GM19455 (cell line): Measurements from ENCODE around the gene GIT1.

Experiments
- ATAC-seq: cut with Tn5 transposase; IDR thresholded peaks from one replicate; pipeline ENCODE4 v1.9.1; 2021; ENCODE audit not compliant: unreplicated experiment

The GIT1 gene

GRCh38 chr17:29616300-29617048 lies 27.0 kb upstream of the GIT1 start:
- no peak for ATAC-seq

DNA sequence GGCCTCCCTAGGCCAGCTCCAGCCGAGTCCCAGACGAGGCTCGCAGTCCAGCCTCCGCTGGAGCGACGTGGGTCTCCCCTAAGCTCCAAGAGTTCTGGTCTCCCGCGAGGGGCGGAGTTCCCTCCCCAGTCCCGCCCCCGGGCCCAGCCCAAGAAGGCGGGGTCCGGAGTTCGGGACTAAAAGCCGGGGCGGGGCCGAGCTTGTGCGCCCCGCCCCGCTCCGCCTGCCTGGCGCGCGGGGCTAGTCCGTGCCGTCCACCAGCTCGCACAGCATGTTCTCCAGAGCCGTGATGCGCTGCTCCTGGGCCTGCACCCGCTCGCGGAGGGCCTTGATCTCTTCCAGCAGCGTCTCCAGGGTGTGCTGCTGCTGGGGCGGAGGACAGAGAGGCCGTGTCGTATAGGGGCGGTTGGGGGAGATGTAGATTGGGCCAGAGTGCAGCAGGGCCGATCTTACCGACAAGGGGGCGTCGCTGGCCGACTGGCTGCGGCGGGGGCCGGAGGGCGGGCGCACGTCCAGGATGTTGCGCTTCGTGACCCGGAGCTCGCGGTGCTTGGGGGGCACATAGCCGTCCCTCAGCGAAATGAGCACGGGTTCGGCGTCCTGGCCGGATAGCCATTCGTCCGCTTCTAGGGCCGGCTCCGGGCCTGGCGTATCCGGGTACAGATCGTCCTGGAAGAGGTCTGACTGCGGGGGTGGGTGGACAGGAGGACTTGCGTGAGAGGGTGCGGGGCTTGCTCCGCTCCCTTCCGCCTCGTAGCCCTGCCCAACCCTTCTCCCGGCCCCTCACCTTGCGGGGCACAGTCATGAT lies 26.2 kb upstream of the GIT1 start:
- ATAC-seq = peak; percentile 58

DNA sequence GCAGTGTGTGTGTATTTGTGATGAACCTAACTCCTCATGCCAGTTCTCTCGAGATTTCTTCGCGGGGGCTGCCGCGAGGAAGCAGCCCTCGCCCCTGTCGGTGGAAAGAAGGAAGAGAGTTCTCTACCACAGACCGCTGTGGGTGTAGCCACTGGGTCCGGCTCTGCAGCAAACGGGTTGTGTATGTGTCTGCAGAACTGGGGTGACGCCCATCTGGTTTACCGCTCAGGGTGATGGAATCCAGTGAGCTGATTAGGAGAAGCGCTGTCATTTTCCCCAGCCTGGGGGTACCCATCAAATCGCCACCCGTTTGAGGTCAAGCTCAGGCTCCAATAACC lies 25.6 kb upstream of the GIT1 start:
- ATAC-seq = no peak

DNA sequence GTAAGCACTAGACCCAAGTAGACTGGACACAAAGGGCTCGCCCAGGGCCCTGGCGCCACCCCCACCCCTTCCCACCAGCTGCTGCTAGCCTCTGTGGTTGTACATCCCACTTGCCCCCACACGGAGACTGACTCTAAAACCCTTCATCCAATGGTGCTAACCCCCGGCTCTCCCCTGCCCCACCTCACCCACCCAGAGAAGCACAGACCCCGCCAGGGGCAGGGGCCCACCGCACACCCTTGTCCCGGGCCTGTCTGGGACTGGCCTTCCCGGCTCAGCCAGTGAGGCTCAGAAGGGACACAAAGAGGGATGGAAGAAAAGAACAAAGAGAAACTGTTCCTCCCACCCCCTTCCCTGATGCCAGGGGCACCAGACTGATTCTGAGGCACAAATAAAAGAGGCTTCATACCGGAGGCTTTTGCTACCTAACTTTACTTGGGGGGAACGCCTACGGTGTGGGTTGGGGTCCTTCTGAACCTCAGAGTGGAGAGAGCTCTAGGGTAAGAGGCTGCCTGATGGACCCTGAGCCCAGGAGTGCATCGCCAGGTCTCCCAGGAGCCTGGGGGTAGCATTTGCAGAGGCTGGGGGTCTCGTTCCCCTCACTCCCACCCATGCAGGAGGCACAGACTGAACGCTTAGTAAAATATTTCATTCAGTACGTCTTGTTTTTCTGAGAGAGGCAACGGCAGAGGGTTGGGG lies 25.1 kb upstream of the GIT1 start:
- no peak for ATAC-seq

DNA sequence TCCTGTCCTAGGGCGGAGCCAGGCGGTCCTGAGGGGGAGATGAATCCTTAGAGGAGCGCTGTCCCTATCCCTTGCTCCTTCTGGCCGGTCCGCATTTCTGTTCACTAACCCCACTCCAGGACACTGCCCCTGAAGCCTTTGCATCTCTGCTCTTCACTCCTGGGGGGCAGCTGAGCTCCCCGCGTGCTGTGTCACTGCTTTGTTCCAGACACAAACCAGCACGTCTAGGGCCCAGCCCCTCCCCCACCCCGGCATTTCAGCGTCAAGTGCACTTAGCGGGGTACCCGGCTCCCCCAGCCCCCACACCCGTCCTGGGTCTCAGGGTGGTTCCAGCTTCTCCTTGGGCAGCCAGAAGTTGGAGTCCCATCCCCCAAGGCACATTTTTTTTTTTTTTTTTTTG lies 24.4 kb upstream of the GIT1 start:
- no peak for ATAC-seq

- no peak for ATAC-seq
Observed at GRCh38 chr17:29613352-29613837, 23.9 kb upstream of the GIT1 start.

- ATAC-seq = no peak
Observed at GRCh38 chr17:29612404-29613280, 23.2 kb upstream of the GIT1 start.

GRCh38 chr17:29612094-29612403 lies 22.6 kb upstream of the GIT1 start:
- ATAC-seq = no peak

DNA sequence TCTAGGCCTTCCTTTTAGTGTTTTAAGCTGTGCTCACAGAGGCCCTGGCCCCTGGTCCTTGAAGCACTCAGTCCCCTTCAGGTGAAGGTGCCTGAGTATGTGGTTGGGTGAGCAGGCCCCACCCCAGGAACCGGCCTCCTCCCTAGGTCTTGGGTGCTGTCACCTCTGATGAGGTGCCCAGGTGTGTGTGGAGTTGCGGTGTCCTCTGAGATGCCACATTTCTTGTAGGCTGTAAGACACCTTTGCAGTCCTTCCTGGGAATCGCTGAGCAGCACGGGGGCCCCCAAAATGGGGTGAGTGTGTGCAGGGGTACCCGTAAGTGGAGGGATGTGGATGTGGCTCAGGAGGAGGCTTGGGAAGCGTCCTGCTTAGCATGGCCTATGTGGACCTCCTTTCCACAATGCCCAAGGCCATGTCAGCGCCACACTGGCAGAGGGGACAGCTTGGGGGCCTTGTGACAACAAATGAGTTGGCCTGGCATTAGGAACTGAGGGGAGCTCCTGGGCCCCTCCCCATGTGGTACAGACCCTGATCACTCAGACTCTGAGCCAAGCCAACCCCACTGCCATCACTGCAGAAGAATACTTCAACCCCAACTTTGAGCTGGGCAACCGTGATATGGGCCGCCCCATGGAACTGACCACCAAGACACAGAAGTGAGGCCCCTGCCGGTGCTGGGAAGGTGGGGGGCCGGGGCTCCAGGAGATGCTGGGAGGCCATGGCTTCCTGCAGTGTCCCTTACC lies 22.1 kb upstream of the GIT1 start:
- no peak for ATAC-seq

DNA sequence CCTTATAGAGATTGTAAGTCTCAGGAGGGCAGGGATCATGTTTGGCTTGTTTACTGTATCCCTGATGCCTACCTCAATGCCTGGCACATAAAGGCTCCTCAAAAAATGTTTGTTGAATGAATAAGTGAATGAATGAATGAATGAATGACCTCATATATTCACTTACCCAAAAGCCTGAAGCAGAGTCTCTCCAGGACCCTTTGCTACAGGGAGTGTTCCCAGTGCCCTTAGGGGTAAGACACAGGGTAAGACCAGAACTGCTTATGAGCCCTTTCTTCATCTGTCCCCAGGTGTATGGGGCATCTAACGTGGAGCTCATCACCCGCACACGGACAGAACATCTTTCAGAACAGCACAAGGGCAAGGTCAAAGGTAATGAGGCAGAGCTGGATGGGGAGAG lies 20.9 kb upstream of the GIT1 start:
- no peak for ATAC-seq

DNA sequence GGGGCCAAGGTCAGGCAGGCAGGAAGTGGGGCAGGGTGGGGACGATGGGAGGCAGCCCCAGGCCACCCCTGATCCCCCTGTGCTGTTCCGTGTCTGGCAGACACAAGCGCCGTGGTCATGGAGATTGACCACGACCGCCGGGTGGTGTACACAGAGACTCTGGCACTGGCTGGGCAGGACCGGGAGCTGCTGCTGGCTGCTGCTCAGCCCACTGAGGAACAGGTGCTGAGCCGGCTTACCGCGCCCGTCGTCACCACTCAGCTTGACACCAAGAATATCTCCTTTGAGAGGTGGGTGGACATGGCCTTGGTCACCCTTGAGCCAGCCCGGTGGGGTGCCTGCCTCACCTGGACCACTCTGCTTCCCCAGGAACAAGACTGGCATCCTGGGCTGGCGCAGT lies 19.5 kb upstream of the GIT1 start:
- no peak for ATAC-seq

DNA sequence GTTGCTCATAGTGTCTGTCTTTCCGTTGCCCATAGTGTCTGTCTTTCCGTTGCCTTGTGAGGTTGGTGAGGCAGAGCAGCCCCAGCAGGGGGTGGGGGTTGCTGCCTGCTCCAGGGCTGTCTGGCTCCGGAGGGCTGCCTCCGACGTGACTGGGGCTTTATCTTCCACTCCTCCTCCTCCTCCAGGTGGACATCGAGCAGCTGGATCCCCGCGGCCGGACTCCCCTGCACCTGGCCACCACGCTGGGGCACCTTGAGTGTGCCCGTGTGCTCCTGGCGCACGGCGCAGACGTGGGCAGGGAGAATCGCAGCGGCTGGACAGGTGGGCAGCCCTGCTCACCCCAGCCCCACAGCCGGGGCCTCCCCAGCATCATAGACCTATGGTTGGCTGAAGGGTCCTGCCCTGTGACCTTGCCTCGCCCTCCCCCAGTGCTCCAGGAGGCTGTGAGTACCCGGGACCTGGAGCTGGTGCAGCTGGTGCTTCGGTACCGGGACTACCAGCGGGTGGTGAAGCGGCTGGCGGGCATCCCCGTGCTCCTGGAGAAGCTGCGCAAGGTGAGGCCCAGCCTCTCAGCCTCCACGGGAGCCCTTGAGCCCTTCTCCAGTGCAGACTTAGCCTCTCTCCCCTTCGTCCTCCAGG lies 18.2 kb upstream of the GIT1 start:
- no peak for ATAC-seq

GRCh38 chr17:29603109-29603674 lies 13.7 kb upstream of the GIT1 start:
- ATAC-seq = no peak

GRCh38 chr17:29597361-29598172 lies 8.1 kb upstream of the GIT1 start:
- no peak for ATAC-seq

- no peak for ATAC-seq
Observed at GRCh38 chr17:29596811-29597210, 7.4 kb upstream of the GIT1 start.

- no peak for ATAC-seq
Observed at GRCh38 chr17:29595943-29596774, 6.7 kb upstream of the GIT1 start.

DNA sequence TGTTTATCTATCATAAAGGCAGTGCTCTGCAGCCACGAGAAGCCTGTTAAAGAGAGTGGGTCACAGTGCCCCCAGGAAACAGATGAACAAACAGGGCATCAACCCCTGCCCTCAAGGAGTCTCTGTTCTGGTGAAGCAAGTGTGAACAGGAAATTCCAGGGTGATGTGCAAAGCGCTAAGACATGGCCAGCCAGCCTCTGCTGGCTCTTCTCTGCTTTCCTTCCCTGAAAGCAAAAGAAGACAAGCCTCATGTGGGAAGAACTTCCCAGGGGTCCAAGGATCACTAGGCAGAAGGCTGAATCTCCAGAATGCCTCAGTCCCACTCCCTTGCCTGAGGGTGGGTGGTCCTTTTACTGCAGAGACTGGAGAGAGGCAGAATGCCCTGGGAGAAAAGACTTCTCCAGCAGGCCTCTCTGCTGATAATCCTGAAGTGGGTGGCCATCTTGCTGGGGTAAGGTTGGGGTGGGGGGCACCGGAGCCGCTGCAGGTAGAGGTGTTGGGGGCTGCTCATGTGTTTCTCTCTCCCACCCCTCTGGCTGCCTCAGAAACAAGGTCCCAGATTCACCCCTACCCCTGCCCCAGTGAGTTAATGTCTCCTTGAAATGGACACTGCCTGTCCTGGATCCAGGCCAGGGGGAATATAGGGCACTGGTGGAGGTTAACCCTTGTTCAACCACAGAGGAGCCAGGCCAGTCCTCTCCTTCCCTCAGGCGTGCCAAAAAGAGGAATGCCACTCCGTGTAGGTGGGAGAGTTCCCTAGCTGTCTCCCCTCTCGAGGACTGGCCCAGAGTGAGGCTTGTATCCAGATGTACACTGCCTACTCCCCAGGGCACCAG lies 5.9 kb upstream of the GIT1 start:
- no peak for ATAC-seq
